Heart right ventricle (tissue), 16 donors: Measurements from ENCODE around the gene TRANK1. TPM values are rescaled to one million over a fixed set of nuclear protein-coding genes. Genes with fewer than 3 reads are reported as not detected.

Experiments
- ATAC-seq, 8 donors: fragments of 200-7000 bp; cut with Tn5 transposase; one replicate each; pipeline ENCODE4 v1.9.1; 2020; ENCODE audit warnings: mild to moderate bottlenecking in 8 of 8, moderate library complexity in 8 of 8, moderate number of reproducible peaks in 1 of 8
- DNase-seq, 2 donors: peaks; one replicate each; pipeline ENCODE4 v3.0.0-alpha.2; 2020
- H3K27ac ChIP-seq, 10 donors: fragments of 200-600 bp; sonication (generic) in 2 of 10; one replicate each; pipeline versions ENCODE4 v1.5.0 to v1.8.0; 2020 to 2022; ENCODE audit warnings: mild to moderate bottlenecking in 3 of 10
- H3K27me3 ChIP-seq, 7 donors: fragments of 200-600 bp; one replicate each; pipeline ENCODE4 v1.8.0; 2021 to 2022; ENCODE audit warnings: mild to moderate bottlenecking in 2 of 7
- H3K36me3 ChIP-seq, 9 donors: fragments of 200-600 bp; sonication (generic) in 1 of 9; one replicate each; pipeline versions ENCODE4 v1.5.0 to v1.8.0; 2020 to 2022; ENCODE audit warnings: mild to moderate bottlenecking in 2 of 9
- H3K4me1 ChIP-seq, 9 donors: fragments of 200-600 bp; sonication (generic) in 1 of 9; one replicate each; pipeline versions ENCODE4 v1.5.0 to v1.8.0; 2020 to 2022; ENCODE audit warnings: mild to moderate bottlenecking in 4 of 9
- H3K4me3 ChIP-seq, 10 donors: fragments of 200-600 bp; sonication (generic) in 2 of 10; one replicate each; pipeline versions ENCODE4 v1.5.0 to v1.8.0; 2020 to 2022; ENCODE audit warnings: mild to moderate bottlenecking in 7 of 10, moderate library complexity in 2 of 10
- H3K9me3 ChIP-seq, 11 donors: fragments of 200-600 bp in 10 of 11; sonication (generic) in 2 of 11; one replicate each; pipeline versions ENCODE4 v1.5.0 to v1.8.0; 2013 to 2022; ENCODE audit warnings: mild to moderate bottlenecking in 2 of 11, control low read depth in 1 of 11, moderate library complexity in 1 of 11
- CTCF ChIP-seq, 9 donors: fragments of 200-600 bp; sonication (generic) in 2 of 9; IDR thresholded peaks; one replicate each; pipeline versions ENCODE4 v1.5.0 to v1.8.0; 2021 to 2022; ENCODE audit warnings: antibody characterized with exemption in 9 of 9, mild to moderate bottlenecking in 5 of 9, moderate library complexity in 1 of 9
- WGBS, 2 donors: extraction: QIAGEN DNeasy Blood & Tissue Kit; methylation state at CpG; one replicate each; pipeline ENCODE4 v1.1.7; 2013; ENCODE audit warnings: inconsistent platforms in 1 of 2; 5-methylcytosine and 5-hydroxymethylcytosine counted together
- intact Hi-C, 10 donors: fragments of 100-400 bp; cut with DNase I; formaldehyde crosslinking; loops; one replicate each; pipeline versions ENCODE4 v1.11.1 to v1.14.2; 2022
- polyA plus RNA-seq, 2 donors: library from polyadenylated mRNA; stranded (reverse); fragments of 200-250 nt; gene quantifications; one replicate each; pipeline ENCODE4 v1.2.3, GENCODE V29; 2013
- total RNA-seq, 10 donors: library from RNA; stranded (reverse); fragmentation: NEBNext Ultra II Directional in 3 of 10; extraction: Animal tissue kit (Norgen Biotek cat#: 25700) in 3 of 10; gene quantifications; one replicate each; pipeline versions ENCODE4 v1.2.1 to v1.2.4, GENCODE V29; 2021 to 2023
- donor health status: Arrhythmogenic right ventricular cardiomyopathy.
- donor health status: ischemic (EF 13 %, LVEDD 7.1; RV severe dilation, severe dysfunction).
- donor health status: healthy with polysubstance abuse.
- donor health status: DM: no; HTN: yes; CAD: no.
- donor health status: DM: no; HTN: no; CAD: no.
- donor health status: ischemic (EF 25% LVEDD 6.9; RV normal size, moderate dysfunction).
- donor health status: ischemic (EF 25% LVEDD 5.7; RV mildly dilated, moderate dysfunction).
- donor health status: healthy.
- donor health status: DM: yes; HTN: yes; CAD: no.
- donor health status: Ischemic cardiomyopathy.
- donor health status: ischemic (EF 35%, LVEDD 5.7; RV mildly dilated, moderate dysfunction).
- donor health status: nonischemic (EF 11% LVEDD 7.7; RV severe dilation, severe dysfunction).
- donor health status: DM: yes; HTN: yes; CAD: no.
- donor health status: PGD.
- donor health status: ischemic (EF 29% LVEDD 5.4; RV normal size, mild dysfunction).
- donor health status: nonischemic (EF 23%, LVEDD 6.1; RV moderate dilation, normal function).

TRANK1 gene
- total and polyA plus RNA-seq, 12 donors = 1.3 to 20.8 (median 4.9) TPM

GRCh38 chr3:36827133-36827532 is 117.7 kb downstream of the TRANK1 start:
- Histone ChIP-seq H3K9me3 (no peaks in the 10 kb centered on the region), H3K4me3 (no peak overlapping the region), H3K27me3 (no peaks in the 10 kb centered on the region), H3K4me1 (peaks cover 0 to 8% (median 0%) of the 10 kb centered on the region in 9 donors), H3K36me3 (peaks cover 0 to 69% (median 5%) of the 10 kb centered on the region in 9 donors), H3K27ac (no peak overlapping the region)
- no peak for TF ChIP-seq CTCF (IDR thresholded peaks at IDR 0.05)
- ATAC-seq (peak in 7 of 8 donors; percentile 25 to 84 (median 59)), DNase-seq (no peak)
- intact Hi-C loops = no loop called here
- 78 to 82% methylated on average over 5 of the region's 5 CpGs for WGBS, 2 donors

GRCh38 chr3:36826240-36826639 is 118.6 kb downstream of the TRANK1 start:
- H3K36me3 ChIP-seq = peaks cover 0 to 60% (median 0%) of the 10 kb centered on the region in 9 donors
- no peaks in the 10 kb centered on the region for H3K27me3 ChIP-seq
- WGBS, 2 donors = 94% methylated on average over 6 of the region's 6 CpGs
- H3K27ac ChIP-seq = no peak overlapping the region
- H3K4me1 ChIP-seq = peaks cover 0 to 8% (median 0%) of the 10 kb centered on the region in 9 donors
- intact Hi-C loops = no loop called here
- no peak overlapping the region for H3K4me3 ChIP-seq
- DNase-seq = no peak
- no peaks in the 10 kb centered on the region for H3K9me3 ChIP-seq
- no peak for TF ChIP-seq CTCF (IDR thresholded peaks at IDR 0.05)
- ATAC-seq = no peak

GRCh38 chr3:36824443-36824842 is 120.4 kb downstream of the TRANK1 start:
- Histone ChIP-seq H3K27ac (no peak overlapping the region), H3K9me3 (no peaks in the 10 kb centered on the region), H3K36me3 (peaks cover 0 to 42% (median 0%) of the 10 kb centered on the region in 9 donors), H3K4me3 (no peak overlapping the region), H3K4me1 (peaks cover 0 to 8% (median 0%) of the 10 kb centered on the region in 9 donors), H3K27me3 (no peaks in the 10 kb centered on the region)
- no peak for TF ChIP-seq CTCF (IDR thresholded peaks at IDR 0.05)
- WGBS, 2 donors = 69 to 83% methylated on average over 4 of the region's 4 CpGs
- intact Hi-C loops = no loop called here
- DNase-seq (no peak), ATAC-seq (peak in 2 of 8 donors; percentile 18 to 38)

- 83 to 90% methylated on average over 3 of the region's 3 CpGs for WGBS, 2 donors
- intact Hi-C loops = no loop called here
- Histone ChIP-seq H3K27ac (no peak overlapping the region), H3K27me3 (no peaks in the 10 kb centered on the region), H3K36me3 (peaks cover 0 to 36% (median 0%) of the 10 kb centered on the region in 9 donors), H3K4me3 (no peak overlapping the region), H3K9me3 (no peaks in the 10 kb centered on the region), H3K4me1 (peaks cover 0 to 8% (median 0%) of the 10 kb centered on the region in 9 donors)
- ATAC-seq (no peak), DNase-seq (no peak)
- no peak for TF ChIP-seq CTCF (IDR thresholded peaks at IDR 0.05)
Measured at GRCh38 chr3:36823806-36824205, 121.0 kb downstream of the TRANK1 start.
